NCI-H2196 (cell line): Measurements from ENCODE around the gene PAPPA2.
A peak's percentile ranks its signal among the peaks of the same experiment; 100 is the strongest.

Source experiments
- DNase-seq: peaks from one replicate; lab custom pipeline; 2025; ENCODE audit not compliant: unreplicated experiment; lab: John Stamatoyannopoulos, UW

Gene PAPPA2

GRCh38 chr1:176691251-176692228 is 228.6 kb downstream of the PAPPA2 start:
- peak; percentile 83 for DNase-seq

GRCh38 chr1:176692431-176692830 is 229.5 kb downstream of the PAPPA2 start:
- no peak for DNase-seq

- DNase-seq, result no peak
Measured at GRCh38 chr1:176692988-176693696, 230.2 kb downstream of the PAPPA2 start.

GRCh38 chr1:176693697-176694329 is 230.8 kb downstream of the PAPPA2 start:
- DNase-seq, result no peak

GRCh38 chr1:176694713-176695112 is 231.7 kb downstream of the PAPPA2 start:
- DNase-seq, result no peak

- DNase-seq, result peak; percentile 85
Measured at GRCh38 chr1:176696109-176696508, 233.1 kb downstream of the PAPPA2 start.

GRCh38 chr1:176696689-176697088 is 233.7 kb downstream of the PAPPA2 start:
- DNase-seq, result no peak

- no peak for DNase-seq
Measured at GRCh38 chr1:176699821-176700220, 236.8 kb downstream of the PAPPA2 start.

- no peak for DNase-seq
Measured at GRCh38 chr1:176701151-176701866, 238.3 kb downstream of the PAPPA2 start.

- DNase-seq, result no peak
Measured at GRCh38 chr1:176702901-176703300, 239.9 kb downstream of the PAPPA2 start.

- no peak for DNase-seq
Measured at GRCh38 chr1:176705585-176705984, 242.6 kb downstream of the PAPPA2 start.

- peak; percentile 54 for DNase-seq
Measured at GRCh38 chr1:176717066-176717750, 254.2 kb downstream of the PAPPA2 start.

- DNase-seq, result peak; percentile 2
Measured at GRCh38 chr1:176719447-176719846, 256.5 kb downstream of the PAPPA2 start.

GRCh38 chr1:176720838-176721237 is 257.9 kb downstream of the PAPPA2 start:
- no peak for DNase-seq

- no peak for DNase-seq
Measured at GRCh38 chr1:176733661-176734060, 270.7 kb downstream of the PAPPA2 start.

GRCh38 chr1:176735201-176735600 is 272.2 kb downstream of the PAPPA2 start:
- no peak for DNase-seq

GRCh38 chr1:176736015-176736414 is 273.0 kb downstream of the PAPPA2 start:
- no peak for DNase-seq

GRCh38 chr1:176741181-176741580 is 278.2 kb downstream of the PAPPA2 start:
- no peak for DNase-seq

GRCh38 chr1:176742322-176742721 is 279.3 kb downstream of the PAPPA2 start:
- DNase-seq, result no peak

GRCh38 chr1:176744142-176744541 is 281.2 kb downstream of the PAPPA2 start:
- no peak for DNase-seq
